ENCODE measurements around the gene CHST11. TPM values are rescaled to one million over a fixed set of nuclear protein-coding genes. Genes with fewer than 3 reads are reported as not detected.

Gene CHST11
- total RNA-seq, 1 experiment from 2014 or later: 6.7 TPM

- H3K27ac Mint-ChIP-seq: peak overlapping the region in 1 of 3 experiments; percentile 72; a peak in 1 of 7 replicates
Observed at GRCh38 chr12:104622928-104623327, 166.2 kb downstream of the CHST11 start.

More at GRCh38 chr12:104622928-104623327, 166.2 kb downstream of the CHST11 start:
- DNase-seq: no peak
- Histone ChIP-seq H4K20me1 (ENCODE audit: control insufficient read depth, insufficient read depth, insufficient read length) (no peaks in the 10 kb centered on the region), H2AFZ (ENCODE audit: low read length) (no peak overlapping the region), H3K79me1 (ENCODE audit: insufficient read depth, low read depth, low read length, poor library complexity, severe bottlenecking) (no peaks in the 10 kb centered on the region), H3K23ac (ENCODE audit: insufficient read length, low read depth, low read length) (no peak overlapping the region), H4K91ac (ENCODE audit: insufficient read length, low read depth, low read length) (no peak overlapping the region), H3T11ph (ENCODE audit: low read length) (no peak overlapping the region), H3K4ac (ENCODE audit: low read depth, low read length) (no peak overlapping the region), H3K56ac (ENCODE audit: insufficient read length, low read depth, low read length) (no peak overlapping the region), H2BK120ac (ENCODE audit: low read depth, low read length, poor library complexity, severe bottlenecking) (no peak overlapping the region), H3K4me1 (ENCODE audit: insufficient read depth, low read length) (no peaks in the 10 kb centered on the region; the same call in 1 of the 2 replicates), H2BK5ac (ENCODE audit: insufficient read length, low read length) (no peak overlapping the region), H3K27ac (ENCODE audit: insufficient read length, low read depth, low read length) (no peak overlapping the region), H3K79me2 (ENCODE audit: insufficient read depth, low read length) (no peaks in the 10 kb centered on the region), H3K18ac (ENCODE audit: insufficient read length, low read depth, low read length) (no peak overlapping the region), H2BK20ac (ENCODE audit: low read depth, low read length, poor library complexity, severe bottlenecking) (no peak overlapping the region), H4K8ac (replicated peaks; ENCODE audit: insufficient read length, low read depth, low read length) (no peak overlapping the region), H3K14ac (ENCODE audit: insufficient read depth, low read length) (no peak overlapping the region), H3K27me3 (ENCODE audit: insufficient read depth, low read length) (no peaks in the 10 kb centered on the region), H2BK15ac (ENCODE audit: low read depth, low read length) (no peak overlapping the region), H3K9me3 (ENCODE audit: control insufficient read depth, low read depth, low read length) (no peaks in the 10 kb centered on the region), H3K4me2 (ENCODE audit: insufficient read depth, insufficient read length, low read length) (no peak overlapping the region), H3K23me2 (ENCODE audit: insufficient read length, low read depth, low read length, poor library complexity, severe bottlenecking) (no peaks in the 10 kb centered on the region), H2AK5ac (ENCODE audit: insufficient read length, low read length) (no peak overlapping the region), H2BK12ac (ENCODE audit: insufficient read length, low read depth, low read length) (no peak overlapping the region), H3K9ac (ENCODE audit: extremely low read depth, insufficient read length, low read length) (no peak overlapping the region), H4K5ac (ENCODE audit: insufficient read length, low read depth, low read length) (no peak overlapping the region)
- no peaks in the 10 kb centered on the region; a peak in 1 of 7 replicates for H3K36me3 Mint-ChIP-seq (ENCODE audit: insufficient read depth in 1 of 3, low read depth in 3 of 3)
- no peaks in the 10 kb centered on the region for H3K27me3 Mint-ChIP-seq (ENCODE audit: low read depth)
- no peak overlapping the region for H3K4me3 Mint-ChIP-seq
- TF ChIP-seq, protein P1, sequence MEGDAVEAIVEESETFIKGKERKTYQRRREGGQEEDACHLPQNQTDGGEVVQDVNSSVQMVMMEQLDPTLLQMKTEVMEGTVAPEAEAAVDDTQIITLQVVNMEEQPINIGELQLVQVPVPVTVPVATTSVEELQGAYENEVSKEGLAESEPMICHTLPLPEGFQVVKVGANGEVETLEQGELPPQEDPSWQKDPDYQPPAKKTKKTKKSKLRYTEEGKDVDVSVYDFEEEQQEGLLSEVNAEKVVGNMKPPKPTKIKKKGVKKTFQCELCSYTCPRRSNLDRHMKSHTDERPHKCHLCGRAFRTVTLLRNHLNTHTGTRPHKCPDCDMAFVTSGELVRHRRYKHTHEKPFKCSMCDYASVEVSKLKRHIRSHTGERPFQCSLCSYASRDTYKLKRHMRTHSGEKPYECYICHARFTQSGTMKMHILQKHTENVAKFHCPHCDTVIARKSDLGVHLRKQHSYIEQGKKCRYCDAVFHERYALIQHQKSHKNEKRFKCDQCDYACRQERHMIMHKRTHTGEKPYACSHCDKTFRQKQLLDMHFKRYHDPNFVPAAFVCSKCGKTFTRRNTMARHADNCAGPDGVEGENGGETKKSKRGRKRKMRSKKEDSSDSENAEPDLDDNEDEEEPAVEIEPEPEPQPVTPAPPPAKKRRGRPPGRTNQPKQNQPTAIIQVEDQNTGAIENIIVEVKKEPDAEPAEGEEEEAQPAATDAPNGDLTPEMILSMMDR (conservative IDR thresholded peaks at IDR 0.05): no peak
- peaks cover 22% of the 10 kb centered on the region in 2 experiments for H3K4me1 Mint-ChIP-seq
- no peaks in the 10 kb centered on the region for H3K9me3 Mint-ChIP-seq
- no CpG with 5 or more reads among the region's 3 CpGs for WGBS (ENCODE audit: extremely low coverage, insufficient read length, low lambda C conversion rate)
